Endothelial cell of umbilical vein (primary cell): ENCODE measurements around the gene HOXD12. TPM values are rescaled to one million over a fixed set of nuclear protein-coding genes. Genes with fewer than 3 reads are reported as not detected.
A peak's percentile ranks its signal among the peaks of the same experiment; 100 is the strongest.

Experiments used
- BruUV-seq: library from RNA; stranded (reverse); fragments of 400-500 nt; replicated peaks from 2 replicates; lab custom pipeline; 2021; lab: Mats Ljungman, UMichigan
- CTCF ChIA-PET: fragments of 300-600, 350-600 bp; sonication (Branson Sonifier 250); formaldehyde crosslinking; loops from one replicate; lab custom pipeline; 2021; ENCODE audit warnings: antibody characterized with exemption, inconsistent platforms; lab: Charles Lee
- POLR2A ChIA-PET: fragments of 300-600, 350-600 bp; sonication (Branson Sonifier 250); formaldehyde crosslinking; loops from one replicate; lab custom pipeline; 2021; ENCODE audit warnings: antibody characterized with exemption, inconsistent platforms; lab: Charles Lee
- DNase-seq: peaks from one replicate; pipeline ENCODE4 v3.0.0-alpha.2; 2011; ENCODE audit warnings: low read depth, low spot score
- FAIRE-seq: peaks from 2 replicates; lab custom pipeline; 2011; peaks lifted over from hg19 to GRCh38; lab: Jason Lieb, UNC
- H2AFZ ChIP-seq: 2 replicates; pipeline ENCODE4 v1.6.0; 2012; ENCODE audit warnings: low read depth, low read length, control low read depth, inconsistent platforms
- H3K27ac ChIP-seq: 2 replicates; pipeline ENCODE4 v1.5.1; 2011; ENCODE audit warnings: low read depth, mild to moderate bottlenecking, control low read depth, low read length, moderate library complexity; ENCODE audit not compliant: insufficient read depth
- H3K27me3 ChIP-seq, 2 experiments: 2 replicates each; pipeline versions ENCODE4 v1.6.0 to v1.6.1; 2011; ENCODE audit warnings: low read length in 2 of 2, mixed read lengths in 1 of 2; ENCODE audit not compliant: control insufficient read depth in 2 of 2, insufficient read depth in 2 of 2
- H3K36me3 ChIP-seq, 2 experiments: 2 replicates in 1 of 2; 3 replicates in 1 of 2; pipeline ENCODE4 v1.5.1; 2011; ENCODE audit warnings: low read length in 2 of 2, mild to moderate bottlenecking in 1 of 2, moderate library complexity in 1 of 2; ENCODE audit not compliant: control insufficient read depth in 2 of 2, insufficient read depth in 2 of 2; ENCODE audit errors: extremely low read depth in 1 of 2
- H3K4me1 ChIP-seq: 3 replicates; pipeline ENCODE4 v1.5.1; 2011; ENCODE audit warnings: mild to moderate bottlenecking, low read length; ENCODE audit not compliant: control insufficient read depth, insufficient read depth; ENCODE audit errors: extremely low read depth
- H3K4me2 ChIP-seq: 2 replicates; pipeline ENCODE4 v1.6.1; 2011; ENCODE audit warnings: low read length, control low read depth, mixed read lengths; ENCODE audit not compliant: insufficient read depth
- H3K4me3 ChIP-seq, 3 experiments: fragments of 200-600 bp in 1 of 3; sonication (generic), shearing (Covaris generic) in 1 of 3; replicated peaks in 1 of 3; 2 replicates each; pipeline ENCODE4 v1.5.1; 2011 to 2016; ENCODE audit warnings: control low read depth in 3 of 3, low read length in 3 of 3, mild to moderate bottlenecking in 2 of 3, inconsistent platforms in 1 of 3, low read depth in 1 of 3, moderate library complexity in 1 of 3; ENCODE audit not compliant: insufficient read depth in 1 of 3
- H3K79me2 ChIP-seq: 2 replicates; pipeline ENCODE4 v1.6.0; 2012; ENCODE audit warnings: low read length, inconsistent platforms; ENCODE audit not compliant: control insufficient read depth, insufficient read depth
- H3K9ac ChIP-seq: replicated peaks from 2 replicates; pipeline ENCODE3; 2011; ENCODE audit warnings: low read length, control low read depth; ENCODE audit not compliant: insufficient read depth; ENCODE audit errors: extremely low read depth
- H3K9me1 ChIP-seq: replicated peaks from 3 replicates; pipeline ENCODE4 v1.6.0; 2011; ENCODE audit warnings: mild to moderate bottlenecking, low read length; ENCODE audit not compliant: control insufficient read depth, insufficient read depth; ENCODE audit errors: extremely low read depth
- H3K9me3 ChIP-seq: replicated peaks from 2 replicates; pipeline ENCODE4 v1.5.1; 2012; ENCODE audit warnings: low read length, inconsistent platforms; ENCODE audit not compliant: control insufficient read depth, insufficient read depth
- H4K20me1 ChIP-seq: replicated peaks from 2 replicates; pipeline ENCODE3; 2011; ENCODE audit warnings: mild to moderate bottlenecking, low read length; ENCODE audit not compliant: control insufficient read depth, insufficient read depth; ENCODE audit errors: extremely low read depth
- CTCF ChIP-seq, 2 donors: IDR thresholded peaks; 1 replicate in 1 of 2; 2 replicates in 1 of 2; pipeline ENCODE4 v1.5.1; 2011; ENCODE audit warnings: low read length in 2 of 2, mild to moderate bottlenecking in 2 of 2, moderate library complexity in 2 of 2, control low read depth in 1 of 2, inconsistent platforms in 1 of 2, low read depth in 1 of 2; ENCODE audit not compliant: insufficient read depth in 1 of 2; ENCODE audit errors: extremely low read depth in 1 of 2
- EZH2 ChIP-seq: IDR thresholded peaks from 2 replicates; pipeline ENCODE4 v1.6.1; 2012; ENCODE audit warnings: borderline replicate concordance, low read depth, mild to moderate bottlenecking, moderate library complexity, low read length, inconsistent platforms; ENCODE audit not compliant: severe bottlenecking
- FOS ChIP-seq: IDR thresholded peaks from 2 replicates; pipeline ENCODE4 v1.6.1; 2011; ENCODE audit warnings: mild to moderate bottlenecking, low read length, moderate library complexity, borderline replicate concordance; ENCODE audit not compliant: insufficient read depth
- GATA2 ChIP-seq: IDR thresholded peaks from 2 replicates; pipeline ENCODE4 v1.7.0; 2011; ENCODE audit warnings: low read depth, mild to moderate bottlenecking, moderate library complexity, mixed read lengths, low read length; ENCODE audit not compliant: insufficient read length, insufficient read depth
- JUN ChIP-seq: IDR thresholded peaks from 2 replicates; pipeline ENCODE4 v1.6.1; 2011; ENCODE audit warnings: borderline replicate concordance, low read depth; ENCODE audit not compliant: insufficient read length, insufficient read depth
- MAX ChIP-seq: IDR thresholded peaks from 2 replicates; pipeline ENCODE4 v1.6.1; 2011; ENCODE audit not compliant: insufficient read depth, insufficient read length
- MYC ChIP-seq: IDR thresholded peaks from one replicate; pipeline ENCODE4 v1.6.1; 2011; ENCODE audit warnings: mild to moderate bottlenecking, low read depth, low read length
- POLR2A ChIP-seq: IDR thresholded peaks from 2 replicates; pipeline ENCODE4 v1.6.1; 2012; ENCODE audit warnings: low read depth, mild to moderate bottlenecking, control low read depth, low read length
- POLR2AphosphoS5 ChIP-seq: IDR thresholded peaks from 2 replicates; pipeline ENCODE4 v1.6.1; 2012; ENCODE audit warnings: low read depth, mild to moderate bottlenecking, control low read depth, low read length, moderate library complexity; ENCODE audit not compliant: insufficient read depth
- dilution Hi-C: fragments of 300-500 bp; cut with MboI; formaldehyde crosslinking; loops from one replicate; pipeline ENCODE4 v1.15.0; 2019; ENCODE audit warnings: low sequenced_read_pairs; ENCODE audit not compliant: extremely low pct_ligation_motif_present
- intact Hi-C: fragments of 100-400 bp; cut with micrococcal nuclease; formaldehyde crosslinking; loops from one replicate; pipeline ENCODE4 v1.10.0; 2022
- polyA plus RNA-seq, 4 experiments: library from polyadenylated mRNA; depleted of rRNA in 3 of 4; stranded (reverse) in 3 of 4; unstranded in 1 of 4; fragments of >200 nt; gene quantifications; 2 replicates each; pipeline versions ENCODE4 v1.2.1 to v1.2.3, GENCODE V29; 2011 to 2012; ENCODE audit warnings: missing spikeins in 1 of 4
- total RNA-seq: library from RNA; stranded (reverse); gene quantifications from 2 replicates; pipeline ENCODE4 v1.2.3, GENCODE V29; 2021

Gene HOXD12
- total and polyA plus RNA-seq, 2 donors (not counting 3 experiments of a cell fraction or from before 2014, with no cell fraction given) = not detected

GRCh38 chr2:176105730-176106580 lies 6.4 kb downstream of the HOXD12 start:
- Histone ChIP-seq H3K4me2 (no peak overlapping the region), H2AFZ (no peak overlapping the region)

GRCh38 chr2:176106581-176107539 lies 7.3 kb downstream of the HOXD12 start, which contains the start of gene HOXD11:
HOXD11 (plus strand) TSS chr2:176107280; CDS start chr2:176107356, 76 bp downstream.
- Histone ChIP-seq H3K27me3 (peaks cover 83 to 96% of the 10 kb centered on the region in 2 experiments), H3K27ac (no peak within 1 kb of the TSS), H3K36me3 (no peaks in the 10 kb centered on the region), H3K4me2 (peak within 1 kb of the TSS; percentile 39), H3K79me2 (no peaks in the 10 kb centered on the region), H3K9ac (no peak within 1 kb of the TSS), H3K4me1 (no peaks in the 10 kb centered on the region), H2AFZ (no peak within 1 kb of the TSS), H4K20me1 (no peaks in the 10 kb centered on the region), H3K9me1 (no peaks in the 10 kb centered on the region), H3K9me3 (no peaks in the 10 kb centered on the region), H3K4me3 (no peak within 1 kb of the TSS)
- POLR2A ChIA-PET = no interaction called here
- no TSS peak for BruUV-seq
- peak; percentile 17 for DNase-seq
- intact Hi-C loops (no loop called here), dilution Hi-C loops (no loop called here)
- CTCF ChIA-PET = interaction anchor here (1.9 kb wide), 1 partner anchor 9 kb away, joined by 7 read pairs; no protein-coding TSS in a partner anchor
- TF ChIP-seq MYC (no peak), JUN (no peak), FOS (no peak), POLR2AphosphoS5 (no peak), MAX (no peak), CTCF (IDR thresholded peaks at IDR 0.05; ENCODE audit: extremely low read depth in 1 of 2, insufficient read depth in 1 of 2, low read depth in 1 of 2, low read length in 2 of 2) (no peak), GATA2 (no peak), EZH2 (peak; percentile 98), POLR2A (no peak)
- no peak for FAIRE-seq

More at GRCh38 chr2:176105730-176106580, 6.4 kb downstream of the HOXD12 start:
- no peak overlapping the region for H3K9ac ChIP-seq
- no peaks in the 10 kb centered on the region for H3K9me3 ChIP-seq
- H3K9me1 ChIP-seq = no peaks in the 10 kb centered on the region
- H3K27me3 ChIP-seq = peaks cover 83 to 96% of the 10 kb centered on the region in 2 experiments
- POLR2A ChIA-PET = no interaction called here
- no peaks in the 10 kb centered on the region for H4K20me1 ChIP-seq
- no peak for FAIRE-seq
- intact Hi-C loops = no loop called here
- no peaks in the 10 kb centered on the region for H3K4me1 ChIP-seq
- H3K27ac ChIP-seq = no peak overlapping the region
- BruUV-seq = no TSS peak
- dilution Hi-C loops = no loop called here
- CTCF ChIA-PET = interaction anchor here (1.9 kb wide), 1 partner anchor 8 kb away, joined by 7 read pairs; no protein-coding TSS in a partner anchor
- TF ChIP-seq EZH2 (peak; percentile 52), POLR2AphosphoS5 (no peak)
- H3K36me3 ChIP-seq = no peaks in the 10 kb centered on the region
- H3K79me2 ChIP-seq = no peaks in the 10 kb centered on the region
- H3K4me3 ChIP-seq = no peak overlapping the region
- no peak for DNase-seq
